Gastrocnemius medialis (tissue), 4 donors: Measurements from ENCODE around the gene LCE2B. TPM values are rescaled to one million over a fixed set of nuclear protein-coding genes. Genes with fewer than 3 reads are reported as not detected.

Experiments
- ATAC-seq, 2 donors: fragments of 150-250 bp; one replicate each; pipeline ENCODE4 v1.9.1; 2016
- DNase-seq, 2 donors: peaks; one replicate each; pipeline ENCODE4 v3.0.0-alpha.2; 2019
- H3K27ac ChIP-seq, 4 donors: fragments of 200-600 bp; sonication (generic); 1 replicate in 1 of 4; 2 replicates in 3 of 4; pipeline ENCODE4 v1.5.1; 2016 to 2018; ENCODE audit warnings: mild to moderate bottlenecking in 2 of 4, moderate library complexity in 1 of 4
- H3K27me3 ChIP-seq, 3 donors: fragments of 200-600 bp; sonication (generic) in 2 of 3; 1 replicate in 1 of 3; 2 replicates in 2 of 3; pipeline versions ENCODE4 v1.5.1 to v1.6.0; 2016 to 2019; ENCODE audit warnings: mild to moderate bottlenecking in 1 of 3, moderate library complexity in 1 of 3
- H3K36me3 ChIP-seq, 2 donors: fragments of 200-600 bp; sonication (generic) in 1 of 2; one replicate each; pipeline ENCODE4 v1.5.1; 2017 to 2018
- H3K4me1 ChIP-seq, 2 donors: fragments of 200-600 bp; sonication (generic) in 1 of 2; one replicate each; pipeline ENCODE4 v1.5.1; 2016 to 2017; ENCODE audit warnings: mild to moderate bottlenecking in 2 of 2
- H3K4me3 ChIP-seq, 4 donors: fragments of 200-600 bp; sonication (generic) in 3 of 4; 1 replicate in 1 of 4; 2 replicates in 3 of 4; pipeline ENCODE4 v1.5.1; 2016 to 2019; ENCODE audit warnings: mild to moderate bottlenecking in 2 of 4
- H3K9me3 ChIP-seq, 3 donors: fragments of 200-600 bp; sonication (generic) in 2 of 3; 1 replicate in 1 of 3; 2 replicates in 2 of 3; pipeline ENCODE4 v1.5.1; 2016 to 2019
- CTCF ChIP-seq, 5 experiments: fragments of 450-650 bp in 3 of 5; fragments of 200-600 bp in 2 of 5; sonication (generic) in 2 of 5; IDR thresholded peaks in 4 of 5; conservative IDR thresholded peaks in 1 of 5; 1 replicate in 4 of 5; 2 replicates in 1 of 5; pipeline ENCODE4 v1.5.1; 2016 to 2019; ENCODE audit warnings: antibody characterized with exemption in 5 of 5, mild to moderate bottlenecking in 3 of 5, moderate library complexity in 3 of 5
- POLR2A ChIP-seq, 2 donors: fragments of 450-650 bp; IDR thresholded peaks; one replicate each; pipeline ENCODE4 v1.6.1; 2017; ENCODE audit warnings: antibody characterized with exemption in 2 of 2, mild to moderate bottlenecking in 2 of 2, moderate library complexity in 2 of 2
- in situ Hi-C, 4 donors: fragments of 200-750 bp; cut with MboI; loops; one replicate each; pipeline versions ENCODE4 v1.15.0 to v1.8.0; 2017; ENCODE audit warnings: low sequenced_read_pairs in 4 of 4
- intact Hi-C: fragments of 100-400 bp; cut with DNase I; formaldehyde crosslinking; loops from one replicate; pipeline ENCODE4 v1.15.1; 2023; ENCODE audit warnings: low total_unique reads
- total RNA-seq, 4 donors: library from RNA; depleted of rRNA; stranded (reverse); fragments of >200 nt; gene quantifications; one replicate each; pipeline versions ENCODE4 v1.1.0 to v1.2.3, GENCODE V29; 2016

LCE2B gene
- total RNA-seq, 4 donors from 2014 or later: not detected

DNA sequence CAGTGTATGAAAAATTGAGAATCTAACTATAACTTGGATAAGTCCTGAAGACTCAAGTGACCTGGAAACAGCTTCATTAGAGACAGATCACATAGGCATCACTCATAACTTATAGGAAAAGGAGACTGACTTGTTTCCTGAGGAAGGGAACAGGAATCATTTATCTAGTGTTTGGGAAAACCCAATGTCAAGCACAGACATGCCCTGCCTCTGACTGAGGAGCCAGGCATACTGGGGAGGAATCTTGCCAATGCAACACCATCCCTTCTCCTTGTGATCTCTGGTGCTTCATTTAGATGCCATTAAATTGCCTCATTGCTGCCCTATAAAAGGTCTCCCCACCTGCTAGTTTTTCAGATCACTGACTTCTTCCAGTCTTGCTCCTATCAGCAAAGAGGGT lies 32.3 kb downstream of the LCE2B start:
- TF ChIP-seq CTCF (IDR thresholded peaks at IDR 0.05 in 4 of 5, conservative IDR thresholded peaks at IDR 0.05 in 1 of 5): no peak
- Histone ChIP-seq H3K4me3 (no peak overlapping the region), H3K9me3 (no peaks in the 10 kb centered on the region), H3K27me3 (no peaks in the 10 kb centered on the region), H3K36me3 (no peaks in the 10 kb centered on the region), H3K4me1 (no peaks in the 10 kb centered on the region), H3K27ac (no peak overlapping the region)
- DNase-seq: no peak
- in situ Hi-C loops (no loop called here), intact Hi-C loops (no loop called here)
- ATAC-seq: no peak

DNA sequence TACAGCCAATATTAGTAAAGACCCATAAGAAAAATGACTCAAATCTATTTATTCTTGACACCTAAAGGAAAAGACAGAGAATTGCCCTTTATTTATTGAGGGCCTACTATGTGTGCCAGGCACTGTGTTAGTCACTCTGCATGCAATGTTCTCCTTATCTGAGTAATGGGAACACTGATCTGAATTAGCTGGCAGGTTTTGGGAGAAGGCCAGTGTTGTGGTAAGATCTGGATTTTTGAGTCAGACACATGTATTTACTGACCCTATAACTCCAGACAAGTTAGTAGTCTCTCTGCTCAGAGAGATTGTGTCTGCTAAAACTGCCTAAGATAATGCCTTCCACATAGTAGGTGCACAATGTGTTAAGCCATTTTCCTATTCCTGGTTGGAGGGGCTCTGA lies 39.3 kb downstream of the LCE2B start:
- H3K9me3 ChIP-seq: no peaks in the 10 kb centered on the region
- no peaks in the 10 kb centered on the region for H3K27me3 ChIP-seq
- ATAC-seq (no peak), DNase-seq (no peak)
- no peak overlapping the region for H3K27ac ChIP-seq
- H3K36me3 ChIP-seq: no peaks in the 10 kb centered on the region
- intact Hi-C loops (no loop called here), in situ Hi-C loops (no loop called here)
- H3K4me1 ChIP-seq: no peaks in the 10 kb centered on the region
- H3K4me3 ChIP-seq: no peak overlapping the region
- no peak for TF ChIP-seq CTCF (IDR thresholded peaks at IDR 0.05 in 4 of 5, conservative IDR thresholded peaks at IDR 0.05 in 1 of 5)
- TF ChIP-seq POLR2A (IDR thresholded peaks at IDR 0.05): no peak

- intact Hi-C loops: no loop called here
- H3K27ac ChIP-seq: no peak overlapping the region
- no peaks in the 10 kb centered on the region for H3K36me3 ChIP-seq
- ATAC-seq (no peak), DNase-seq (no peak)
- no peaks in the 10 kb centered on the region for H3K27me3 ChIP-seq
- H3K4me3 ChIP-seq: no peak overlapping the region
- H3K9me3 ChIP-seq: no peaks in the 10 kb centered on the region
- in situ Hi-C loops: no loop called here
- TF ChIP-seq POLR2A (IDR thresholded peaks at IDR 0.05) (no peak), CTCF (IDR thresholded peaks at IDR 0.05 in 4 of 5, conservative IDR thresholded peaks at IDR 0.05 in 1 of 5) (no peak)
- H3K4me1 ChIP-seq: no peaks in the 10 kb centered on the region
Observed at GRCh38 chr1:152728986-152729385, 43.1 kb downstream of the LCE2B start.

DNA sequence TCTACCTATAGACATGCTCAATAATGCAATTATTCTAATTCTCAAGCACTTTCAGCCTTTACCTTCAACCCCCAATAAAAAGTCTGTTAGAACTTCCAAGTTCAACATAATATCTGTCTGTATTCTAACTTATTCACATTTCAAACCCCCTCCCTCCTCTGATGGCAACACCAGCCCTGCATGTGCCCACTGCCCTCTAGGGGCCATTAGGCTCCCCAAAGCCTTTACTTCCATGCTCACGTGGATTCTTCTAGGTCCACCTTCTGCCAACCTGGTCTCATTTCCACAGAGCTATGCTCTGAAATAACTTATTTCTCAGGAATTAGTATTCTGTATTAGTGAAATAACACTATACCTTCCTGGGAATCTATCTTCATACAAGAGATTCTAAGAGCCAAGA lies 49.7 kb downstream of the LCE2B start:
- Histone ChIP-seq H3K4me1 (no peaks in the 10 kb centered on the region), H3K36me3 (no peaks in the 10 kb centered on the region), H3K4me3 (no peak overlapping the region), H3K9me3 (no peaks in the 10 kb centered on the region), H3K27ac (no peak overlapping the region), H3K27me3 (no peaks in the 10 kb centered on the region)
- in situ Hi-C loops (no loop called here), intact Hi-C loops (no loop called here)
- TF ChIP-seq POLR2A (IDR thresholded peaks at IDR 0.05) (no peak), CTCF (IDR thresholded peaks at IDR 0.05 in 4 of 5, conservative IDR thresholded peaks at IDR 0.05 in 1 of 5) (no peak)
- no peak for DNase-seq
- no peak for ATAC-seq

Other genes starting within 250 kb of the LCE2B start
- not detected for gene LCE5A, start 175.3 kb upstream of the LCE2B start, total RNA-seq
- gene CRCT1, start 171.6 kb upstream of the LCE2B start, total RNA-seq: not detected
- gene LCE3E, start 119.3 kb upstream of the LCE2B start, total RNA-seq: not detected
- not detected for gene LCE3D, start 105.6 kb upstream of the LCE2B start, total RNA-seq
- not detected for gene LCE3C, start 85.9 kb upstream of the LCE2B start, total RNA-seq
- gene LCE3B, start 72.3 kb upstream of the LCE2B start, total RNA-seq: not detected
- gene LCE3A, start 63.0 kb upstream of the LCE2B start, total RNA-seq: not detected
- not detected for gene LCE2D, start 22.7 kb upstream of the LCE2B start, total RNA-seq
- not detected for gene LCE2C, start 10.8 kb upstream of the LCE2B start, total RNA-seq
- not detected for gene LCE2A, start 12.2 kb downstream of the LCE2B start, total RNA-seq
- not detected for gene LCE4A, start 22.0 kb downstream of the LCE2B start, total RNA-seq
- not detected for gene KPRP, start 71.9 kb downstream of the LCE2B start, total RNA-seq
- not detected for gene LCE1F, start 89.0 kb downstream of the LCE2B start, total RNA-seq
- not detected for gene LCE1E, start 100.1 kb downstream of the LCE2B start, total RNA-seq
- not detected for gene LCE1D, start 110.6 kb downstream of the LCE2B start, total RNA-seq
- not detected for gene LCE1C, start 120.5 kb downstream of the LCE2B start, total RNA-seq
- not detected for gene LCE1B, start 125.8 kb downstream of the LCE2B start, total RNA-seq
- gene LCE1A, start 141.3 kb downstream of the LCE2B start, total RNA-seq: not detected
- gene LCE6A, start 156.7 kb downstream of the LCE2B start, total RNA-seq: not detected
- not detected for gene LCE7A, start 173.9 kb downstream of the LCE2B start, total RNA-seq
- gene SMCP, start 192.2 kb downstream of the LCE2B start, total RNA-seq: not detected
- not detected for gene IVL, start 222.4 kb downstream of the LCE2B start, total RNA-seq